HepG2 (cell line): ENCODE results near the gene RALY. TPM values are rescaled to one million over a fixed set of nuclear protein-coding genes. Genes with fewer than 3 reads are reported as not detected.

Experiments
- FOSL2 ChIP-seq: sonication (generic); formaldehyde crosslinking; IDR thresholded peaks from 2 replicates; pipeline ENCODE4 v1.4.0; 2020; ENCODE audit warnings: missing genetic modification reagents
- FOXA1 ChIP-seq, 2 experiments: fragments of 450-650 bp in 1 of 2; sonication (generic) in 1 of 2; formaldehyde crosslinking in 1 of 2; IDR thresholded peaks; 2 replicates each; pipeline versions ENCODE4 v1.4.0 to v1.6.1; 2016 to 2020; ENCODE audit warnings: missing genetic modification reagents in 1 of 2
- FOXC1 ChIP-seq: sonication (generic); formaldehyde crosslinking; IDR thresholded peaks from 2 replicates; pipeline ENCODE4 v1.8.0; 2022; ENCODE audit warnings: mild to moderate bottlenecking, missing genetic modification reagents, borderline replicate concordance
- KDM5B ChIP-seq: sonication (generic); formaldehyde crosslinking; IDR thresholded peaks from 2 replicates; pipeline ENCODE4 v1.4.0; 2020; ENCODE audit warnings: missing genetic modification reagents, mild to moderate bottlenecking, borderline replicate concordance
- NPAS2 ChIP-seq: sonication (generic); formaldehyde crosslinking; IDR thresholded peaks from 2 replicates; pipeline ENCODE4 v1.8.0; 2022; ENCODE audit warnings: mild to moderate bottlenecking, missing genetic modification reagents, borderline replicate concordance
- NR1H2 ChIP-seq: sonication (generic); formaldehyde crosslinking; IDR thresholded peaks from 2 replicates; pipeline ENCODE4 v1.8.1; 2022; ENCODE audit warnings: low read depth, missing genetic modification reagents, borderline replicate concordance
- PAF1 ChIP-seq: IDR thresholded peaks from 2 replicates; pipeline ENCODE4 v1.6.1; 2016; ENCODE audit warnings: missing genetic modification reagents, missing compliant biosample characterization
- SCMH1 ChIP-seq: sonication (generic); formaldehyde crosslinking; IDR thresholded peaks from 2 replicates; pipeline ENCODE4 v1.9.0; 2021; ENCODE audit warnings: missing genetic modification reagents, mild to moderate bottlenecking, borderline replicate concordance
- SKI ChIP-seq: fragments of 450-650 bp; IDR thresholded peaks from one replicate; pipeline ENCODE4 v1.6.1; 2018; ENCODE audit warnings: mild to moderate bottlenecking; ENCODE audit not compliant: partially characterized antibody
- SMARCE1 ChIP-seq: fragments of 450-650 bp; IDR thresholded peaks from 2 replicates; pipeline ENCODE4 v1.6.1; 2017; ENCODE audit warnings: borderline replicate concordance
- ZBTB25 ChIP-seq: IDR thresholded peaks from 2 replicates; pipeline ENCODE4 v1.6.1; 2018; ENCODE audit warnings: missing genetic modification reagents
- ZNF275 ChIP-seq: sonication (generic); formaldehyde crosslinking; IDR thresholded peaks from 2 replicates; pipeline ENCODE4 v1.8.0; 2022; ENCODE audit warnings: missing genetic modification reagents, mild to moderate bottlenecking, inconsistent platforms, borderline replicate concordance
- ZNF280D ChIP-seq: sonication (generic); formaldehyde crosslinking; IDR thresholded peaks from 2 replicates; pipeline ENCODE4 v1.5.1; 2020; ENCODE audit warnings: mild to moderate bottlenecking, missing genetic modification reagents
- ZNF503 ChIP-seq: sonication (generic); formaldehyde crosslinking; IDR thresholded peaks from 2 replicates; pipeline ENCODE4 v1.4.0; 2020; ENCODE audit warnings: missing genetic modification reagents
- ZNF562 ChIP-seq: sonication (generic); formaldehyde crosslinking; IDR thresholded peaks from 2 replicates; pipeline ENCODE4 v1.8.0; 2022; ENCODE audit warnings: missing genetic modification reagents, borderline replicate concordance
- ZNF574 ChIP-seq: sonication (generic); formaldehyde crosslinking; IDR thresholded peaks from 2 replicates; pipeline ENCODE4 v1.4.0; 2020; ENCODE audit warnings: missing genetic modification reagents
- ZNF839 ChIP-seq: sonication (generic); formaldehyde crosslinking; IDR thresholded peaks from 2 replicates; pipeline ENCODE4 v1.4.0; 2020; ENCODE audit warnings: missing genetic modification reagents, mild to moderate bottlenecking, borderline replicate concordance
- ZSCAN21 ChIP-seq: sonication (generic); formaldehyde crosslinking; IDR thresholded peaks from 2 replicates; pipeline ENCODE4 v1.8.0; 2022; ENCODE audit warnings: mild to moderate bottlenecking, missing genetic modification reagents, moderate library complexity, borderline replicate concordance
- polyA plus RNA-seq, 8 experiments: library from polyadenylated mRNA; depleted of rRNA in 3 of 8; stranded (reverse) in 7 of 8; unstranded in 1 of 8; fragments of >200 nt; fragmentation: Illumina TruSeq in 4 of 8; extraction: Trizol in 4 of 8; gene quantifications; 2 replicates each; pipeline versions ENCODE4 v1.2.1 to v1.2.3, GENCODE V29; 2011 to 2016; ENCODE audit warnings: low read depth in 4 of 8, missing spikeins in 1 of 8, mixed read lengths in 1 of 8; ENCODE audit not compliant: insufficient read depth in 1 of 8
- total RNA-seq, 5 experiments: library from RNA; depleted of rRNA; stranded (reverse); fragments of >200 nt; fragmentation: Illumina TruSeq; extraction: Trizol; gene quantifications; 2 replicates each; pipeline ENCODE4 v1.2.3, GENCODE V29; 2016; ENCODE audit warnings: low read depth in 1 of 5

Gene RALY
- total and polyA plus RNA-seq, 2 of the 13 experiments (the other 11 are each of a cell fraction or from before 2014, with no cell fraction given): 178 to 186 TPM

GRCh38 chr20:33993576-33994221, at the start of gene RALY (continued):
- TF ChIP-seq ZNF839 (CRISPR knock-in tag) (peak; percentile 88), ZNF280D (CRISPR knock-in tag) (no peak), ZBTB25 (CRISPR knock-in tag) (no peak; the same call in none of the 2 replicates), SMARCE1 (no peak), KDM5B (CRISPR knock-in tag) (peak; percentile 75), PAF1 (CRISPR knock-in tag) (no peak), ZSCAN21 (peak; percentile 87), ZNF562 (no peak), FOXA1 (IDR thresholded peaks at IDR 0.05) (no peak), FOXA1 (CRISPR knock-in tag; IDR thresholded peaks at IDR 0.05) (no peak; the same call in none of the 2 replicates), SKI (peak; percentile 73), FOXC1 (CRISPR knock-in tag) (no peak), ZNF503 (CRISPR knock-in tag) (no peak), ZNF275 (no peak), NPAS2 (CRISPR knock-in tag) (no peak), ZNF574 (peak; percentile 58; the same call in 1 of the 2 replicates), NR1H2 (CRISPR knock-in tag) (0 out of 2 replicates have a peak, but pooled peaks have one; percentile 88), FOSL2 (CRISPR knock-in tag) (no peak; the same call in 1 of the 2 replicates), SCMH1 (CRISPR knock-in tag) (no peak)
